GM15510 (cell line): ENCODE results near the gene TTC39B.

ENCODE experiments used
- POLR2A ChIP-seq: IDR thresholded peaks from 3 replicates; pipeline ENCODE4 v1.6.1; 2011; ENCODE audit warnings: borderline replicate concordance; ENCODE audit not compliant: insufficient read length; ENCODE audit errors: extremely low read depth

TTC39B gene

GRCh38 chr9:15310107-15310850 is 3.3 kb upstream of the TTC39B start:
- TF ChIP-seq POLR2A = no peak

GRCh38 chr9:15308511-15308910 is 1.5 kb upstream of the TTC39B start:
- no peak for TF ChIP-seq POLR2A

GRCh38 chr9:15307523-15307841 is 466 bp upstream of the TTC39B start:
- TF ChIP-seq POLR2A = no peak

- TF ChIP-seq POLR2A = no peak
These were observed 804 bp downstream of the TTC39B start for GRCh38 chr9:15306068-15306756.

- TF ChIP-seq POLR2A = no peak
These were observed 1.5 kb downstream of the TTC39B start for GRCh38 chr9:15305470-15305869.

GRCh38 chr9:15304632-15305031 is 2.4 kb downstream of the TTC39B start:
- TF ChIP-seq POLR2A = no peak

GRCh38 chr9:15300218-15300617 is 6.8 kb downstream of the TTC39B start:
- TF ChIP-seq POLR2A = no peak

- no peak for TF ChIP-seq POLR2A
These were observed 7.6 kb downstream of the TTC39B start for GRCh38 chr9:15299374-15299939.

- TF ChIP-seq POLR2A = no peak
These were observed 8.7 kb downstream of the TTC39B start for GRCh38 chr9:15298362-15298761.

GRCh38 chr9:15295761-15296405 is 11.1 kb downstream of the TTC39B start:
- no peak for TF ChIP-seq POLR2A

- no peak for TF ChIP-seq POLR2A
These were observed 12.4 kb downstream of the TTC39B start for GRCh38 chr9:15294604-15295003.

GRCh38 chr9:15293804-15294316 is 13.2 kb downstream of the TTC39B start:
- no peak for TF ChIP-seq POLR2A

- no peak for TF ChIP-seq POLR2A
These were observed 13.9 kb downstream of the TTC39B start for GRCh38 chr9:15293084-15293483.

- TF ChIP-seq POLR2A = no peak
These were observed 17.4 kb downstream of the TTC39B start for GRCh38 chr9:15289603-15290002.

- TF ChIP-seq POLR2A = no peak
These were observed 19.7 kb downstream of the TTC39B start for GRCh38 chr9:15287309-15287708.
